Epithelial cell of esophagus (primary cell): ENCODE data around the gene EBPL.

Source experiments
- DNase-seq: peaks from one replicate; pipeline ENCODE4 v3.0.0; 2010; ENCODE audit warnings: low read depth
- H3K4me3 ChIP-seq: 2 replicates; pipeline ENCODE4 v1.5.1; 2011; ENCODE audit warnings: mild to moderate bottlenecking, low read length, control low read depth
- CTCF ChIP-seq: IDR thresholded peaks from 2 replicates; pipeline ENCODE4 v1.5.1; 2011; ENCODE audit warnings: low read depth, mild to moderate bottlenecking, low read length, control low read depth, inconsistent platforms; ENCODE audit not compliant: insufficient read depth; ENCODE audit errors: missing control alignments

Gene EBPL

GRCh38 chr13:49690995-49691784 lies at the start of gene EBPL:
Gene EBPL, minus strand, starts transcription at chr13:49691486. Its CDS starts 62 bp downstream, at chr13:49691424.
- peak within 1 kb of the TSS; percentile 89 for H3K4me3 ChIP-seq
- TF ChIP-seq CTCF, result no peak
- peak; percentile 98 for DNase-seq

GRCh38 chr13:49740870-49741269 lies 49.6 kb upstream of the EBPL start:
- DNase-seq, result no peak
- TF ChIP-seq CTCF, result no peak
- H3K4me3 ChIP-seq, result no peak overlapping the region

- no peak for DNase-seq
- no peak for TF ChIP-seq CTCF
- no peak overlapping the region for H3K4me3 ChIP-seq
Observed at GRCh38 chr13:49739498-49740187, 48.4 kb upstream of the EBPL start.

GRCh38 chr13:49733181-49733951 lies 42.1 kb upstream of the EBPL start:
- TF ChIP-seq CTCF, result no peak
- DNase-seq, result peak; percentile 53
- no peak overlapping the region for H3K4me3 ChIP-seq

- no peak overlapping the region for H3K4me3 ChIP-seq
- DNase-seq, result peak; percentile 50
- TF ChIP-seq CTCF, result no peak
Observed at GRCh38 chr13:49731766-49732165, 40.5 kb upstream of the EBPL start.

- no peak for TF ChIP-seq CTCF
- no peak for DNase-seq
- H3K4me3 ChIP-seq, result no peak overlapping the region
Observed at GRCh38 chr13:49716615-49717014, 25.3 kb upstream of the EBPL start.
